ENCODE data around the gene CBR4. TPM values are rescaled to one million over a fixed set of nuclear protein-coding genes. Genes with fewer than 3 reads are reported as not detected.

CBR4 gene
- total and polyA plus RNA-seq, 11 donors, result 8.7 to 26.5 (median 20.7) TPM

DNA sequence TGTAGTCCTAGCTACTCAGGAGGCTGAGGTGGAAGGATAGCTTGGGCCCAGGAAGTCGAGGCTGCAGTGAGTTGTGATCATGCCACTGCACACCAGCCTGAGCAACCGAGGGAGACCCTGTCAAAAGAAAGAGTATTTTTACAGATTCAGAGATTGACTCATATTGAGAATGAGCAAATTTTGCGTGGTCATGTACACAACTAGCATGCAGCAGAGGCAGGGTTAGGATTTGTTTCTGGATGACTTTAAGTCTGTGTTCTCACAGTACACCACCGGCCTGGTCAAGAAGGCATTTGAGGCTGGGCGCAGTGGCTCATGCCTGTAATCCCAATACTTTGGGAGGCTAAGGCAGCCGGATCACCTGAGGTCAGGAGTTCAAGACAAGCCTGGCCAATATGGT is 44.8 kb upstream of the CBR4 start:
- 93 to 98% (median 96%) methylated on average over 6 of the region's 6 CpGs for WGBS, 4 donors
- Histone ChIP-seq H3K4me1 (peaks cover 13 to 58% (median 33%) of the 10 kb centered on the region in 12 donors), H3K4me3 (no peak overlapping the region), H3K36me3 (no peaks in the 10 kb centered on the region), H3K27ac (no peak overlapping the region), H3K9me3 (no peaks in the 10 kb centered on the region), H3K27me3 (no peaks in the 10 kb centered on the region)
- ATAC-seq (no peak), DNase-seq (no peak)
- intact Hi-C loops (cut with DNase I), result loop anchor here in 2 of 10 donors (10.0 kb wide), 2 partner anchors 80 to 220 kb away; partner anchors contain the start of gene SH3RF1 (in 1 of the 2)
- TF ChIP-seq POLR2A (IDR thresholded peaks at IDR 0.05), result no peak
- TF ChIP-seq, protein P1, sequence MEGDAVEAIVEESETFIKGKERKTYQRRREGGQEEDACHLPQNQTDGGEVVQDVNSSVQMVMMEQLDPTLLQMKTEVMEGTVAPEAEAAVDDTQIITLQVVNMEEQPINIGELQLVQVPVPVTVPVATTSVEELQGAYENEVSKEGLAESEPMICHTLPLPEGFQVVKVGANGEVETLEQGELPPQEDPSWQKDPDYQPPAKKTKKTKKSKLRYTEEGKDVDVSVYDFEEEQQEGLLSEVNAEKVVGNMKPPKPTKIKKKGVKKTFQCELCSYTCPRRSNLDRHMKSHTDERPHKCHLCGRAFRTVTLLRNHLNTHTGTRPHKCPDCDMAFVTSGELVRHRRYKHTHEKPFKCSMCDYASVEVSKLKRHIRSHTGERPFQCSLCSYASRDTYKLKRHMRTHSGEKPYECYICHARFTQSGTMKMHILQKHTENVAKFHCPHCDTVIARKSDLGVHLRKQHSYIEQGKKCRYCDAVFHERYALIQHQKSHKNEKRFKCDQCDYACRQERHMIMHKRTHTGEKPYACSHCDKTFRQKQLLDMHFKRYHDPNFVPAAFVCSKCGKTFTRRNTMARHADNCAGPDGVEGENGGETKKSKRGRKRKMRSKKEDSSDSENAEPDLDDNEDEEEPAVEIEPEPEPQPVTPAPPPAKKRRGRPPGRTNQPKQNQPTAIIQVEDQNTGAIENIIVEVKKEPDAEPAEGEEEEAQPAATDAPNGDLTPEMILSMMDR (IDR thresholded peaks at IDR 0.05), result no peak

DNA sequence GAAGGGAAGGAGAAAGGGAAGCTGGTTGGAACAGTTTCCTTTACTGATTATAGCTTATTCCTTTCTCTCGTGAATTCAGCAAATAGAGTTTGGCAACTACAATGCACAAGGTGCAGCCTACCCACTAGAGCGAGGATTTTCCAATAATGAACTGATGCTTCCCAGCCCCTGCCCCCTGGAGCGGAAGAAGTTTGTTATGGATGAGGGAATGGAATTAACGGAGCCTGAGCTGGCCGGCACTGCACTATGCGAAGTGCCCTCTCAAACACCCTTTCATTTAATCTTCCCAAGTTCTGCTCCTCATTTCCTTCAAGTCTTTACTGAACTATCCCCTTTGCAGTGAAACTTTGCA is 42.5 kb upstream of the CBR4 start:
- H3K27ac ChIP-seq, result peak overlapping the region in 2 of 12 donors; percentile 8 to 87
- peaks cover 17 to 45% (median 29%) of the 10 kb centered on the region in 12 donors for H3K4me1 ChIP-seq

DNA sequence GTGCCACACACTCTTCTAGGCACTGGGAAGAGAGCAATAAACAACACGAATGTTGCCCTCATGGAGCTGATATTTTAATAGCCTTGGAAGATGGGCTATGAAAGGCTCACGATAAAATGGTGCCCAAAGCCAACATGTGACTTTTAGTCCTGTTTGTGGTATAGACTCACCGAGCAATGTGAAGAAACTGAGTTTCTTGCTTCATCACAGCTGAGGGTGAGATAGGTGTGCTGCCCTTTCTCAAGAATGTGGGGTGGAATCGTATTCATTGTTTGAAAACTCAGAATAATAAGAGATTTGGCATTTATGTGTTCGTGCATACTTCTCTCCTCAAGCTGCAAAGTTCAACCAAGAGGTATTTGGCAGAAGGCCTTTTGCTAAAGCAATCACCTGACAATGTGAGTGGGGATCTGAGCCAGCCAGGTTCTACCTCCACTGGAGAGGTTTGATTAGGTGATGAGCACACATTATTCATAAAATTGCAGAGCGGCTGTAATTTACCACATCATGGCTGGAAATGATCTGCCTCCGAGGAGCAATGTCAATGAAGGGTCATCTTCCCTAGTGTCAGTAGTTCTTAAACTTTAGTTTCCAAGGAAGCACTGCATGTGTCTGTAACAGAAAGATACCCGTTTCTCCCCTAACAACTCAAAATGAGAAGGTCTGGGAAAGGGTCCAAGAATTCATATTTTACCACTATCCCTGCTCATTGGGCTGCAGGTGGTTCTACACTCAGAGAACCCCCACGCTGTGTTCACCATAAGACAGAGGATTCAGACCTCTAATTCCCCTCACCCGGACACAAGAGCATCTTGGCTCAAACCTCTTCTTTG is 41.9 kb upstream of the CBR4 start:
- DNase-seq (no peak), ATAC-seq (no peak)
- no peak overlapping the region for H3K4me3 ChIP-seq
- TF ChIP-seq POLR2A (IDR thresholded peaks at IDR 0.05), result no peak
- TF ChIP-seq, protein P1 (IDR thresholded peaks at IDR 0.05), result no peak
- H3K4me1 ChIP-seq, result peaks cover 17 to 44% (median 29%) of the 10 kb centered on the region in 12 donors
- no peaks in the 10 kb centered on the region for H3K9me3 ChIP-seq
- no peaks in the 10 kb centered on the region for H3K36me3 ChIP-seq
- WGBS, 4 donors, result 77 to 88% (median 82%) methylated on average over 10 of the region's 10 CpGs
- H3K27me3 ChIP-seq, result no peaks in the 10 kb centered on the region
- intact Hi-C loops (cut with DNase I), result loop anchor here in 3 of 10 donors (2.0 to 10.0 kb wide), 3 partner anchors 83 to 223 kb away; partner anchors contain the start of gene SH3RF1 (in 2 of the 3)
- H3K27ac ChIP-seq, result peak overlapping the region in 10 of 12 donors; percentile 71 to 92 (median 80)

More for the DNA sequence above, 42.5 kb upstream of the CBR4 start:
- ATAC-seq (no peak), DNase-seq (no peak)
- no peak overlapping the region for H3K4me3 ChIP-seq
- H3K36me3 ChIP-seq, result no peaks in the 10 kb centered on the region
- WGBS, 4 donors, result 58 to 78% (median 64%) methylated on average over 6 of the region's 6 CpGs
- no peaks in the 10 kb centered on the region for H3K27me3 ChIP-seq
- intact Hi-C loops (cut with DNase I), result loop anchor here in 2 of 10 donors (10.0 kb wide), 2 partner anchors 82 to 222 kb away; partner anchors contain the start of gene SH3RF1 (in 1 of the 2)
- H3K9me3 ChIP-seq, result no peaks in the 10 kb centered on the region
- TF ChIP-seq, protein P1 (IDR thresholded peaks at IDR 0.05), result no peak
- TF ChIP-seq POLR2A (IDR thresholded peaks at IDR 0.05), result no peak

All from heart left ventricle (tissue), 16 donors.